Measurements from ENCODE around the gene CAMK2N1. TPM values are rescaled to one million over a fixed set of nuclear protein-coding genes. Genes with fewer than 3 reads are reported as not detected.

Gene CAMK2N1
- total RNA-seq, 1 donor from 2014 or later, result 30.0 TPM

GRCh38 chr1:20508411-20508771 lies 22.4 kb upstream of the CAMK2N1 start:
- Mint-ChIP-seq H3K4me3 (ENCODE audit: unreplicated experiment) (peak overlapping the region; percentile 87), H3K27ac (ENCODE audit: unreplicated experiment) (peak overlapping the region; percentile 94), H3K36me3 (ENCODE audit: unreplicated experiment) (peaks cover 2% of the 10 kb centered on the region), H3K9me3 (ENCODE audit: unreplicated experiment) (no peaks in the 10 kb centered on the region), H3K27me3 (ENCODE audit: unreplicated experiment) (peaks cover 5% of the 10 kb centered on the region), H3K4me1 (ENCODE audit: unreplicated experiment) (peaks cover 31% of the 10 kb centered on the region)
- DNase-seq (ENCODE audit: extremely low spot score, unreplicated experiment), result no peak
- TF ChIP-seq, protein P1, sequence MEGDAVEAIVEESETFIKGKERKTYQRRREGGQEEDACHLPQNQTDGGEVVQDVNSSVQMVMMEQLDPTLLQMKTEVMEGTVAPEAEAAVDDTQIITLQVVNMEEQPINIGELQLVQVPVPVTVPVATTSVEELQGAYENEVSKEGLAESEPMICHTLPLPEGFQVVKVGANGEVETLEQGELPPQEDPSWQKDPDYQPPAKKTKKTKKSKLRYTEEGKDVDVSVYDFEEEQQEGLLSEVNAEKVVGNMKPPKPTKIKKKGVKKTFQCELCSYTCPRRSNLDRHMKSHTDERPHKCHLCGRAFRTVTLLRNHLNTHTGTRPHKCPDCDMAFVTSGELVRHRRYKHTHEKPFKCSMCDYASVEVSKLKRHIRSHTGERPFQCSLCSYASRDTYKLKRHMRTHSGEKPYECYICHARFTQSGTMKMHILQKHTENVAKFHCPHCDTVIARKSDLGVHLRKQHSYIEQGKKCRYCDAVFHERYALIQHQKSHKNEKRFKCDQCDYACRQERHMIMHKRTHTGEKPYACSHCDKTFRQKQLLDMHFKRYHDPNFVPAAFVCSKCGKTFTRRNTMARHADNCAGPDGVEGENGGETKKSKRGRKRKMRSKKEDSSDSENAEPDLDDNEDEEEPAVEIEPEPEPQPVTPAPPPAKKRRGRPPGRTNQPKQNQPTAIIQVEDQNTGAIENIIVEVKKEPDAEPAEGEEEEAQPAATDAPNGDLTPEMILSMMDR (IDR thresholded peaks at IDR 0.05), result no peak

- H3K27ac Mint-ChIP-seq (ENCODE audit: unreplicated experiment), result peak within 1 kb of the TSS; percentile 94
- peaks cover 31% of the 10 kb centered on the region for H3K4me1 Mint-ChIP-seq (ENCODE audit: unreplicated experiment)
- peak within 1 kb of the TSS; percentile 87 for H3K4me3 Mint-ChIP-seq (ENCODE audit: unreplicated experiment)
- peaks cover 2% of the 10 kb centered on the region for H3K36me3 Mint-ChIP-seq (ENCODE audit: unreplicated experiment)
- TF ChIP-seq, protein P1 (IDR thresholded peaks at IDR 0.05), result no peak
- no peaks in the 10 kb centered on the region for H3K9me3 Mint-ChIP-seq (ENCODE audit: unreplicated experiment)
- H3K27me3 Mint-ChIP-seq (ENCODE audit: unreplicated experiment), result peaks cover under 1% of the 10 kb centered on the region
- peak; percentile 97 for DNase-seq (ENCODE audit: extremely low spot score, unreplicated experiment)
Observed at GRCh38 chr1:20507564-20508410, 21.8 kb upstream of the CAMK2N1 start, which contains the start of gene MUL1. Gene MUL1, minus strand, starts transcription at chr1:20508151. Its CDS starts 127 bp downstream, at chr1:20508024.

GRCh38 chr1:20507248-20507563 lies 21.2 kb upstream of the CAMK2N1 start:
- peaks cover 2% of the 10 kb centered on the region for H3K36me3 Mint-ChIP-seq (ENCODE audit: unreplicated experiment)
- TF ChIP-seq, protein P1 (IDR thresholded peaks at IDR 0.05), result no peak
- H3K4me1 Mint-ChIP-seq (ENCODE audit: unreplicated experiment), result peaks cover 31% of the 10 kb centered on the region
- no peaks in the 10 kb centered on the region for H3K27me3 Mint-ChIP-seq (ENCODE audit: unreplicated experiment)
- H3K9me3 Mint-ChIP-seq (ENCODE audit: unreplicated experiment), result no peaks in the 10 kb centered on the region
- peak overlapping the region; percentile 87 for H3K4me3 Mint-ChIP-seq (ENCODE audit: unreplicated experiment)
- peak overlapping the region; percentile 94 for H3K27ac Mint-ChIP-seq (ENCODE audit: unreplicated experiment)
- no peak for DNase-seq (ENCODE audit: extremely low spot score, unreplicated experiment)

DNA sequence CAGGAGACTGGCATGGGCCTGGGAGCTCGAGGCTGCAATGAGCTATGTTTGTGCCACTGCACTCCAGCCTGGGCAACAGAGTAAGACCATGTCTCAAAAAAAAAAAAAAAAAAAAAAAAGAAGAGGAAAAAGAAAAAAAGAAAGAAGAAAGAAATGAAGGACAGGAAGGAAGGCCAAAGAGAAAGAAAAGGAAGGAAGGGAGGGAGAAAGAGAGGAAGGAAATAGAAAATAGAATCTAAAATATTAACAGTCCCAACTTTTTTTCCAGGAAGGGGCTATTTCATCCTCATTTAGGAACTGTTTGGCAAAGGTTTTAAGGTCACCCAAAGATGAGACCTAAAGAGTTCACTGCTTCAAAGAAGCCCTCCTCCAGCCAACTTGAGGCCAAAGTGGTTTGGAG lies 19.5 kb upstream of the CAMK2N1 start:
- no peaks in the 10 kb centered on the region for H3K9me3 Mint-ChIP-seq (ENCODE audit: unreplicated experiment)
- H3K36me3 Mint-ChIP-seq (ENCODE audit: unreplicated experiment), result peaks cover 9% of the 10 kb centered on the region
- peak overlapping the region; percentile 41 for H3K27ac Mint-ChIP-seq (ENCODE audit: unreplicated experiment)
- DNase-seq (ENCODE audit: extremely low spot score, unreplicated experiment), result no peak
- H3K4me3 Mint-ChIP-seq (ENCODE audit: unreplicated experiment), result peak overlapping the region; percentile 33
- peaks cover 31% of the 10 kb centered on the region for H3K4me1 Mint-ChIP-seq (ENCODE audit: unreplicated experiment)
- no peaks in the 10 kb centered on the region for H3K27me3 Mint-ChIP-seq (ENCODE audit: unreplicated experiment)
- TF ChIP-seq, protein P1 (IDR thresholded peaks at IDR 0.05), result no peak

DNA sequence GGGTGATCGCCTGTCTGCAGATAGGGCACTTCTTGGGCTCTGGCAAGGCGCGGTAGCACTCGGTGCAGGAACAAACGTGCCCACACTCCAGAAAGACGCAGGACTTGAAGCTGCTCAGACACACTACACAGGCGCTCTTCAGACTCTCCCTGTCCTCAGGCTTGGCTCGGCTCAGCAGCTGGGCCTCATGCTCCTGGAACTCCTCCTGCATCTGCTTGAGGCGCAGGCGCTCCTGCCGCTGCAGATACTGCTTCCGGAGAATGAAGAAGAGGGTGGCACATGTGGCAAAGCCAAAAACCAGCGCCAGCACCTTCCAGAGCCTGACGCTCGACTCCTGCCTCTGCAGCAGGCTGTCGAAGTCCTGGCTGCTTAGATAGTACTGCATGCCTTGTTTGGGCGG lies 14.7 kb upstream of the CAMK2N1 start:
- Mint-ChIP-seq H3K4me1 (ENCODE audit: unreplicated experiment) (peaks cover 15% of the 10 kb centered on the region), H3K4me3 (ENCODE audit: unreplicated experiment) (no peak overlapping the region), H3K27ac (ENCODE audit: unreplicated experiment) (no peak overlapping the region), H3K9me3 (ENCODE audit: unreplicated experiment) (no peaks in the 10 kb centered on the region), H3K27me3 (ENCODE audit: unreplicated experiment) (no peaks in the 10 kb centered on the region), H3K36me3 (ENCODE audit: unreplicated experiment) (peaks cover 27% of the 10 kb centered on the region)
- TF ChIP-seq, protein P1 (IDR thresholded peaks at IDR 0.05), result no peak
- no peak for DNase-seq (ENCODE audit: extremely low spot score, unreplicated experiment)
